ENCODE measurements around the gene EVI2A.

GRCh38 chr17:31314782-31315100 lies 6.7 kb downstream of the EVI2A start:
- no peak for TF ChIP-seq POLR2AphosphoS5 (IDR thresholded peaks at IDR 0.05; ENCODE audit: low read depth)
- TF ChIP-seq CTCF (IDR thresholded peaks at IDR 0.05; ENCODE audit: insufficient read depth, low read length): no peak
- no peak for TF ChIP-seq REST (IDR thresholded peaks at IDR 0.05; ENCODE audit: insufficient replicate concordance, low read depth)
- no peak for TF ChIP-seq GABPA (IDR thresholded peaks at IDR 0.05; ENCODE audit: low read depth)
- no peak for TF ChIP-seq SPI1 (IDR thresholded peaks at IDR 0.05; ENCODE audit: borderline replicate concordance, low read depth)
